B cell (primary cell): Measurements from ENCODE around the gene TEAD3.

Source experiments
- CTCF ChIP-seq: fragments of 200-600 bp; IDR thresholded peaks from one replicate; pipeline ENCODE4 v1.8.0; 2022; ENCODE audit warnings: antibody characterized with exemption, mild to moderate bottlenecking
- EZH2 ChIP-seq: IDR thresholded peaks from 2 replicates; pipeline ENCODE4 v1.6.1; 2012; ENCODE audit warnings: borderline replicate concordance, low read depth, mild to moderate bottlenecking, moderate library complexity, low read length; ENCODE audit not compliant: insufficient read depth, poor library complexity, severe bottlenecking

DNA sequence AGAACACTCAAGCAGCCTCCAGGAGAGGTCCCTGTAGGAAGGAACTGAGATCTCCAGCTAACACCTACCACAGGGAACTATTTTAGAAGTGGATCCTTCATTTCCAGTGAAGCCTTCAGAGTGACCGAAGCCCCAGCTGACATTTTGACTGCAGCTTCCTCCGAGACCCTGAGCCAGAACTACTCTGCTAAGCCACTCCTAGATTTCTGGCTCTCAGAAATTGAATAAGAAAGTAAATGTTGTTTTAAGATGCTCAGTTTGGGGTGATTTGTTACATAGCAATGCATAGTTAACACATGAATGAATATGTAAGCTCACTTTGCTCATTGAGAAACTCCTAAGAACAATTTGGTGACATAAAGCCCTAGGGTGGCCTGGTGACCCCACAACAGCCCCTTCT, 10.3 kb upstream of the TEAD3 start:
- no peak for TF ChIP-seq CTCF
- no peak for TF ChIP-seq EZH2
